WTC11 (cell line): ENCODE measurements around the gene CLCA1. TPM values are rescaled to one million over a fixed set of nuclear protein-coding genes. Genes with fewer than 3 reads are reported as not detected.

ENCODE experiments used
- ATAC-seq: fragments of 200-7000 bp; cut with Tn5 transposase; 2 replicates; pipeline ENCODE4 v1.10.0; 2021; ENCODE audit warnings: mild to moderate bottlenecking, moderate library complexity
- CTCF ChIA-PET: fragments of 300-600 bp; sonication (Branson Sonifier 250); formaldehyde crosslinking; loops from one replicate; lab custom pipeline; 2021; ENCODE audit warnings: antibody characterized with exemption; lab: Charles Lee
- POLR2A ChIA-PET: fragments of 350-600 bp; sonication (Branson Sonifier 250); formaldehyde crosslinking; loops from one replicate; lab custom pipeline; 2021; ENCODE audit warnings: antibody characterized with exemption; lab: Charles Lee
- DNase-seq: peaks from one replicate; pipeline ENCODE4 v3.0.0; 2021; ENCODE audit warnings: low spot score
- H3K27ac Mint-ChIP-seq: 2 replicates; pipeline ENCODE4 v1.8.0; 2021; ENCODE audit warnings: mixed read lengths
- H3K27me3 Mint-ChIP-seq: 2 replicates; pipeline ENCODE4 v1.8.0; 2021; ENCODE audit warnings: low read depth, mild to moderate bottlenecking, moderate library complexity, mixed read lengths
- H3K36me3 Mint-ChIP-seq: 2 replicates; pipeline ENCODE4 v1.8.0; 2021; ENCODE audit warnings: mixed read lengths
- H3K4me1 Mint-ChIP-seq: 2 replicates; pipeline ENCODE4 v1.8.0; 2022; ENCODE audit warnings: mixed read lengths
- H3K4me3 Mint-ChIP-seq: 2 replicates; pipeline ENCODE4 v1.8.0; 2021; ENCODE audit warnings: mild to moderate bottlenecking, moderate library complexity, mixed read lengths
- H3K9me3 Mint-ChIP-seq: 2 replicates; pipeline ENCODE4 v1.8.0; 2021; ENCODE audit warnings: mixed read lengths
- AFF4 ChIP-seq: sonication (generic); formaldehyde crosslinking; IDR thresholded peaks from 2 replicates; pipeline ENCODE4 v1.8.1; 2023; ENCODE audit warnings: mild to moderate bottlenecking, missing genetic modification reagents, borderline replicate concordance
- CBFB ChIP-seq: sonication (generic); formaldehyde crosslinking; IDR thresholded peaks from 2 replicates; pipeline ENCODE4 v1.8.1; 2022; ENCODE audit warnings: mild to moderate bottlenecking, low read depth, missing genetic modification reagents
- E2F5 ChIP-seq: sonication (generic); formaldehyde crosslinking; IDR thresholded peaks from 2 replicates; pipeline ENCODE4 v1.8.1; 2022; ENCODE audit warnings: mild to moderate bottlenecking, moderate library complexity, missing genetic modification reagents
- HMGA2 ChIP-seq: fragments of 250-450 bp; sonication (Bioruptor Pico); IDR thresholded peaks from 2 replicates; pipeline ENCODE4 v1.4.0; 2021; ENCODE audit warnings: mild to moderate bottlenecking, moderate library complexity
- NFATC4 ChIP-seq: fragments of 250-450 bp; sonication (Bioruptor Pico); IDR thresholded peaks from 2 replicates; pipeline ENCODE4 v1.9.0; 2021; ENCODE audit warnings: mild to moderate bottlenecking
- NFE2L1 ChIP-seq: sonication (generic); formaldehyde crosslinking; IDR thresholded peaks from 2 replicates; pipeline ENCODE4 v1.8.1; 2023; ENCODE audit warnings: missing genetic modification reagents
- NFYB ChIP-seq: sonication (generic); formaldehyde crosslinking; conservative IDR thresholded peaks from 2 replicates; pipeline ENCODE4 v1.8.0; 2022; ENCODE audit warnings: low read depth, missing genetic modification reagents
- NR2C2 ChIP-seq: sonication (generic); formaldehyde crosslinking; IDR thresholded peaks from 2 replicates; pipeline ENCODE4 v1.8.0; 2022; ENCODE audit warnings: mild to moderate bottlenecking, missing genetic modification reagents
- OVOL2 ChIP-seq: fragments of 250-450 bp; sonication (Bioruptor Pico); IDR thresholded peaks from 2 replicates; pipeline ENCODE4 v1.9.0; 2021; ENCODE audit warnings: mild to moderate bottlenecking, borderline replicate concordance
- PREB ChIP-seq: sonication (generic); formaldehyde crosslinking; IDR thresholded peaks from 2 replicates; pipeline ENCODE4 v1.8.1; 2022; ENCODE audit warnings: mild to moderate bottlenecking, missing genetic modification reagents, moderate library complexity, borderline replicate concordance
- TEAD1 ChIP-seq: sonication (generic); formaldehyde crosslinking; IDR thresholded peaks from 2 replicates; pipeline ENCODE4 v1.8.0; 2022; ENCODE audit warnings: mild to moderate bottlenecking, missing genetic modification reagents
- TP53 ChIP-seq: sonication (generic); formaldehyde crosslinking; IDR thresholded peaks from 2 replicates; pipeline ENCODE4 v1.8.1; 2023; ENCODE audit warnings: mild to moderate bottlenecking, missing genetic modification reagents
- ZNF121 ChIP-seq: sonication (generic); formaldehyde crosslinking; IDR thresholded peaks from 2 replicates; pipeline ENCODE4 v1.8.0; 2023; ENCODE audit warnings: missing genetic modification reagents
- ZNF512 ChIP-seq: sonication (generic); formaldehyde crosslinking; IDR thresholded peaks from 2 replicates; pipeline ENCODE4 v1.8.1; 2022; ENCODE audit warnings: missing genetic modification reagents, borderline replicate concordance
- total RNA-seq: library from RNA; stranded (reverse); gene quantifications from 3 replicates; pipeline ENCODE4 v1.2.3, GENCODE V29; 2021

The CLCA1 gene
- total RNA-seq, 1 experiment from 2014 or later, result 0.11 TPM

- TF ChIP-seq AFF4 (CRISPR knock-in tag) (no peak), PREB (CRISPR knock-in tag) (no peak)
These were observed 15.1 kb upstream of the CLCA1 start (continued) for GRCh38 chr1:86453664-86454063.

GRCh38 chr1:86455073-86455472 is 13.7 kb upstream of the CLCA1 start:
- DNase-seq, result no peak
- Mint-ChIP-seq H3K4me3 (no peak overlapping the region), H3K9me3 (no peaks in the 10 kb centered on the region), H3K4me1 (peaks cover 15% of the 10 kb centered on the region), H3K36me3 (no peaks in the 10 kb centered on the region), H3K27me3 (no peaks in the 10 kb centered on the region), H3K27ac (no peak overlapping the region)
- POLR2A ChIA-PET, result no interaction called here
- no peak for ATAC-seq
- TF ChIP-seq HMGA2, result no peak
- no peak for TF ChIP-seq OVOL2 (CRISPR knock-in tag)
- no peak for TF ChIP-seq NFE2L1 (CRISPR knock-in tag)
- TF ChIP-seq CBFB (CRISPR knock-in tag), result no peak
- CTCF ChIA-PET, result no interaction called here

- no peaks in the 10 kb centered on the region for H3K36me3 Mint-ChIP-seq
- no peak for TF ChIP-seq NFATC4
- TF ChIP-seq TEAD1 (CRISPR knock-in tag), result no peak
- no peak for TF ChIP-seq ZNF512
- no peak for TF ChIP-seq ZNF121
- no peak for TF ChIP-seq PREB (CRISPR knock-in tag)
- no peak for TF ChIP-seq NFYB (CRISPR knock-in tag)
- TF ChIP-seq NR2C2 (CRISPR knock-in tag), result no peak
- no peak for TF ChIP-seq E2F5
- TF ChIP-seq TP53 (CRISPR knock-in tag), result no peak
- TF ChIP-seq, all 79 proteins: peak for 0
- ChIA-PET POLR2A (no interaction called here), CTCF (interaction anchor here (0.9 to 1.2 kb wide), 2 partner anchors 12 to 243 kb away, joined by 3 read pairs; partner anchors contain the start of gene SH3GLB1)
- Mint-ChIP-seq H3K4me1 (no peaks in the 10 kb centered on the region), H3K27ac (no peak overlapping the region), H3K4me3 (no peak overlapping the region), H3K27me3 (no peaks in the 10 kb centered on the region), H3K9me3 (no peaks in the 10 kb centered on the region)
- DNase-seq (no peak), ATAC-seq (no peak)
These were observed 7.7 kb upstream of the CLCA1 start for GRCh38 chr1:86460998-86461397.
